PC-9 (cell line): ENCODE measurements around the gene KLHL6. TPM values are rescaled to one million over a fixed set of nuclear protein-coding genes. Genes with fewer than 3 reads are reported as not detected.

Experiments
- BruUV-seq: library from RNA; stranded (reverse); fragments of 400-500 nt; replicated peaks from 2 replicates; lab custom pipeline; 2021; lab: Mats Ljungman, UMichigan
- CTCF ChIA-PET: fragments of 300-600 bp; sonication (Branson Sonifier 250); formaldehyde crosslinking; loops from one replicate; lab custom pipeline; 2022; ENCODE audit warnings: antibody characterized with exemption; lab: Charles Lee
- POLR2A ChIA-PET: fragments of 300-600 bp; sonication (Branson Sonifier 250); formaldehyde crosslinking; loops from one replicate; lab custom pipeline; 2022; ENCODE audit warnings: antibody characterized with exemption; ENCODE audit not compliant: unreplicated experiment; lab: Charles Lee
- DNase-seq, 2 experiments: peaks; one replicate each; pipeline versions ENCODE4 v3.0.0 to v3.0.0-alpha.2; 2015 to 2022; ENCODE audit warnings: mixed read lengths in 1 of 2
- H2AFZ ChIP-seq: fragments of 200-600 bp; sonication (generic); 2 replicates; pipeline ENCODE4 v1.8.1; 2017; ENCODE audit warnings: antibody characterized with exemption
- H3F3A ChIP-seq: fragments of 200-600 bp; sonication (generic); 2 replicates; pipeline ENCODE4 v1.8.1; 2017; ENCODE audit warnings: antibody characterized with exemption, mild to moderate bottlenecking, low read depth; ENCODE audit not compliant: insufficient read depth
- H3K27ac ChIP-seq: fragments of 200-600 bp; sonication (generic); 2 replicates; pipeline ENCODE4 v1.6.1; 2016; ENCODE audit warnings: mixed run types
- H3K27me3 ChIP-seq: fragments of 200-600 bp; sonication (generic); 2 replicates; pipeline ENCODE4 v1.6.1; 2016; ENCODE audit warnings: low read depth, mixed run types; ENCODE audit not compliant: insufficient read depth
- H3K36me3 ChIP-seq: fragments of 200-600 bp; sonication (generic); 2 replicates; pipeline ENCODE4 v1.6.1; 2016; ENCODE audit warnings: low read depth, mixed run types
- H3K4me1 ChIP-seq: fragments of 200-600 bp; sonication (generic); replicated peaks from 2 replicates; pipeline ENCODE4 v1.6.1; 2016; ENCODE audit warnings: mixed run types; ENCODE audit not compliant: insufficient read depth
- H3K4me2 ChIP-seq: fragments of 200-600 bp; sonication (generic); 2 replicates; pipeline ENCODE4 v1.6.1; 2017; ENCODE audit warnings: mixed run types
- H3K4me3 ChIP-seq: fragments of 200-600 bp; sonication (generic); 2 replicates; pipeline ENCODE4 v1.6.1; 2016; ENCODE audit warnings: mixed run types
- H3K79me2 ChIP-seq: fragments of 200-600 bp; sonication (generic); 2 replicates; pipeline ENCODE4 v1.6.1; 2017; ENCODE audit warnings: low read depth, mixed run types
- H3K9me2 ChIP-seq: fragments of 200-600 bp; sonication (generic); 2 replicates; pipeline ENCODE4 v1.8.1; 2017; ENCODE audit warnings: mild to moderate bottlenecking; ENCODE audit not compliant: insufficient read depth
- H3K9me3 ChIP-seq: fragments of 200-600 bp; sonication (generic); 2 replicates; pipeline ENCODE4 v1.8.1; 2016; ENCODE audit warnings: low read depth; ENCODE audit not compliant: insufficient read depth
- H4K20me1 ChIP-seq: fragments of 200-600 bp; sonication (generic); 2 replicates; pipeline ENCODE4 v1.8.1; 2017; ENCODE audit not compliant: insufficient read depth
- CTCF ChIP-seq: fragments of 200-600 bp; sonication (generic); conservative IDR thresholded peaks from 2 replicates; pipeline ENCODE4 v1.6.1; 2017; ENCODE audit warnings: mixed run types, antibody characterized with exemption, mild to moderate bottlenecking, moderate library complexity
- EZH2 ChIP-seq: fragments of 200-600 bp; sonication (generic); IDR thresholded peaks from 2 replicates; pipeline ENCODE4 v1.8.0; 2017; ENCODE audit warnings: antibody characterized with exemption, low read depth
- intact Hi-C: fragments of 100-400 bp; cut with micrococcal nuclease; formaldehyde crosslinking; loops from one replicate; pipeline ENCODE4 v1.10.0; 2022; ENCODE audit not compliant: unreplicated experiment
- total RNA-seq: library from RNA; stranded (reverse); gene quantifications from 2 replicates; pipeline ENCODE4 v1.2.3, GENCODE V29; 2021

The KLHL6 gene
- total RNA-seq, 1 experiment from 2014 or later = 0.04 TPM

- Histone ChIP-seq H3K27me3 (no peaks in the 10 kb centered on the region), H3K79me2 (no peaks in the 10 kb centered on the region), H3K4me1 (no peaks in the 10 kb centered on the region), H2AFZ (no peak overlapping the region), H3K9me3 (no peaks in the 10 kb centered on the region), H3K27ac (no peak overlapping the region), H3K4me3 (no peak overlapping the region), H3F3A (no peaks in the 10 kb centered on the region), H4K20me1 (no peaks in the 10 kb centered on the region), H3K4me2 (no peak overlapping the region), H3K36me3 (no peaks in the 10 kb centered on the region), H3K9me2 (no peaks in the 10 kb centered on the region)
- TF ChIP-seq CTCF (no peak), EZH2 (no peak)
- intact Hi-C loops = no loop called here
- ChIA-PET POLR2A (no interaction called here), CTCF (interaction anchor here (0.6 kb wide), 1 partner anchor 124 kb away, joined by 3 read pairs; no protein-coding TSS in a partner anchor)
- DNase-seq = no peak
- no TSS peak for BruUV-seq
These were observed 1.1 kb downstream of the KLHL6 start for GRCh38 chr3:183554377-183554776.

GRCh38 chr3:183553334-183554026, 2.0 kb downstream of the KLHL6 start:
- Histone ChIP-seq H4K20me1 (no peaks in the 10 kb centered on the region), H2AFZ (0 out of 2 replicates have a peak overlapping the region, but pooled peaks have one; percentile 1), H3K9me2 (no peaks in the 10 kb centered on the region), H3F3A (no peaks in the 10 kb centered on the region), H3K4me2 (no peak overlapping the region), H3K27ac (no peak overlapping the region), H3K79me2 (no peaks in the 10 kb centered on the region), H3K4me3 (no peak overlapping the region), H3K36me3 (no peaks in the 10 kb centered on the region), H3K4me1 (no peaks in the 10 kb centered on the region), H3K27me3 (no peaks in the 10 kb centered on the region), H3K9me3 (no peaks in the 10 kb centered on the region)
- ChIA-PET CTCF (no interaction called here), POLR2A (no interaction called here)
- no peak for TF ChIP-seq EZH2
- TF ChIP-seq CTCF = no peak
- no TSS peak for BruUV-seq
- intact Hi-C loops = no loop called here
- no peak for DNase-seq

- CTCF ChIA-PET = no interaction called here
- no peak for TF ChIP-seq EZH2
- TF ChIP-seq CTCF = no peak
- Histone ChIP-seq H3K79me2 (no peaks in the 10 kb centered on the region), H3F3A (no peaks in the 10 kb centered on the region), H3K36me3 (no peaks in the 10 kb centered on the region), H3K27ac (no peak overlapping the region), H3K27me3 (no peaks in the 10 kb centered on the region), H3K4me2 (no peak overlapping the region), H3K4me3 (no peak overlapping the region), H3K9me2 (no peaks in the 10 kb centered on the region), H3K9me3 (no peaks in the 10 kb centered on the region), H3K4me1 (no peaks in the 10 kb centered on the region), H4K20me1 (no peaks in the 10 kb centered on the region), H2AFZ (no peak overlapping the region)
- DNase-seq = no peak
- BruUV-seq = no TSS peak
- POLR2A ChIA-PET = no interaction called here
- intact Hi-C loops = no loop called here
These were observed 3.6 kb downstream of the KLHL6 start for GRCh38 chr3:183551930-183552329.
